ENCODE data around the gene TRPM8.
A peak's percentile ranks its signal among the peaks of the same experiment; 100 is the strongest.
"Not testable (repeated sequence)": the region's sequence is repeated elsewhere in the genome, so short reads cannot be mapped to it uniquely, and the experiment has no call there.

The TRPM8 gene

GRCh38 chr2:233917116-233917515 lies at the start of gene TRPM8:
Gene TRPM8 (plus strand): TSS chr2:233917373. CDS start chr2:233926538, 9,165 bp downstream.
- no peak for DNase-seq (ENCODE audit: low read depth)

- peak; percentile 31 for DNase-seq (ENCODE audit: low read depth)
These were observed 49.1 kb upstream of the TRPM8 start, which contains the start of gene MSL3B for GRCh38 chr2:233867993-233868532. Gene MSL3B (minus strand): TSS chr2:233868386.

GRCh38 chr2:233871432-233871831 lies 45.7 kb upstream of the TRPM8 start:
- no peak for DNase-seq (ENCODE audit: low read depth)

GRCh38 chr2:233872125-233872524 lies 45.0 kb upstream of the TRPM8 start:
- DNase-seq (ENCODE audit: low read depth) = not testable (repeated sequence)

- DNase-seq (ENCODE audit: low read depth) = no peak
These were observed 34.8 kb upstream of the TRPM8 start for GRCh38 chr2:233882353-233882752.

GRCh38 chr2:233892793-233893192 lies 24.4 kb upstream of the TRPM8 start:
- DNase-seq (ENCODE audit: low read depth) = no peak

- not testable (repeated sequence) for DNase-seq (ENCODE audit: low read depth)
These were observed 20.9 kb upstream of the TRPM8 start for GRCh38 chr2:233896253-233896652.

GRCh38 chr2:233901367-233901766 lies 15.8 kb upstream of the TRPM8 start:
- no peak for DNase-seq (ENCODE audit: low read depth)

- DNase-seq (ENCODE audit: low read depth) = no peak
These were observed 15.3 kb upstream of the TRPM8 start for GRCh38 chr2:233901884-233902283.

GRCh38 chr2:233905945-233906344 lies 11.2 kb upstream of the TRPM8 start:
- no peak for DNase-seq (ENCODE audit: low read depth)

- no peak for DNase-seq (ENCODE audit: low read depth)
These were observed 9.5 kb upstream of the TRPM8 start for GRCh38 chr2:233907627-233908026.

GRCh38 chr2:233912691-233913423 lies 4.3 kb upstream of the TRPM8 start:
- DNase-seq (ENCODE audit: low read depth) = no peak

GRCh38 chr2:233915128-233915527 lies 2.0 kb upstream of the TRPM8 start:
- no peak for DNase-seq (ENCODE audit: low read depth)

GRCh38 chr2:233919319-233919718 lies 2.1 kb downstream of the TRPM8 start:
- no peak for DNase-seq (ENCODE audit: low read depth)

GRCh38 chr2:233919938-233920337 lies 2.8 kb downstream of the TRPM8 start:
- no peak for DNase-seq (ENCODE audit: low read depth)

- no peak for DNase-seq (ENCODE audit: low read depth)
These were observed 5.3 kb downstream of the TRPM8 start for GRCh38 chr2:233922471-233922870.

- no peak for DNase-seq (ENCODE audit: low read depth)
These were observed 8.2 kb downstream of the TRPM8 start for GRCh38 chr2:233925402-233925801.

- DNase-seq (ENCODE audit: low read depth) = no peak
These were observed 9.6 kb downstream of the TRPM8 start for GRCh38 chr2:233926806-233927205.

GRCh38 chr2:233928594-233929351 lies 11.6 kb downstream of the TRPM8 start:
- no peak for DNase-seq (ENCODE audit: low read depth)

GRCh38 chr2:233929352-233930022 lies 12.3 kb downstream of the TRPM8 start:
- DNase-seq (ENCODE audit: low read depth) = no peak

- no peak for DNase-seq (ENCODE audit: low read depth)
These were observed 17.4 kb downstream of the TRPM8 start for GRCh38 chr2:233934524-233934923.

- DNase-seq (ENCODE audit: low read depth) = no peak
These were observed 18.3 kb downstream of the TRPM8 start for GRCh38 chr2:233935426-233935825.

- DNase-seq (ENCODE audit: low read depth) = no peak
These were observed 18.9 kb downstream of the TRPM8 start for GRCh38 chr2:233936089-233936488.

All from stimulated activated CD8-positive, alpha-beta memory T cell treated with anti-CD3 and anti-CD28 coated beads, Interleukin-15, amount 100 ng/mL, for 24 hours (primary cell).